ENCODE measurements around the gene TRANK1.

- TF ChIP-seq CTCF (optimal IDR thresholded peaks at IDR 0.05 in 1 of 3, IDR thresholded peaks at IDR 0.05 in 1 of 3, conservative IDR thresholded peaks at IDR 0.05 in 1 of 3; ENCODE audit: extremely low read depth in 1 of 3, insufficient read depth in 2 of 3, low read length in 3 of 3) (no peak), EZH2 (IDR thresholded peaks at IDR 0.05; ENCODE audit: low read length) (no peak)
Measured at GRCh38 chr3:36960502-36960901, 15.6 kb upstream of the TRANK1 start.

Data from keratinocyte (primary cell).